IMR-90 (cell line): ENCODE measurements around the gene CUBN.

Source experiments
- POLR2A ChIP-seq: IDR thresholded peaks from 2 replicates; pipeline ENCODE4 v1.6.1; 2012; ENCODE audit warnings: mild to moderate bottlenecking, low read depth, low read length
- SMC3 ChIP-seq: fragments of 150-350 bp; IDR thresholded peaks from 2 replicates; pipeline ENCODE4 v1.6.1; 2016; ENCODE audit warnings: low read depth, mild to moderate bottlenecking, antibody characterized with exemption, low read length, moderate library complexity
- TF ChIP-seq, protein P1 (sequence below): conservative IDR thresholded peaks from 2 replicates; pipeline ENCODE4 v1.5.1; 2012; ENCODE audit warnings: mild to moderate bottlenecking, low read depth, low read length, improper control_type of control experiment
- TF ChIP-seq, protein P2 (sequence below): fragments of 150-350 bp; IDR thresholded peaks from 2 replicates; pipeline ENCODE4 v1.6.1; 2017; ENCODE audit warnings: mild to moderate bottlenecking, antibody characterized with exemption, low read length, low read depth

DNA sequence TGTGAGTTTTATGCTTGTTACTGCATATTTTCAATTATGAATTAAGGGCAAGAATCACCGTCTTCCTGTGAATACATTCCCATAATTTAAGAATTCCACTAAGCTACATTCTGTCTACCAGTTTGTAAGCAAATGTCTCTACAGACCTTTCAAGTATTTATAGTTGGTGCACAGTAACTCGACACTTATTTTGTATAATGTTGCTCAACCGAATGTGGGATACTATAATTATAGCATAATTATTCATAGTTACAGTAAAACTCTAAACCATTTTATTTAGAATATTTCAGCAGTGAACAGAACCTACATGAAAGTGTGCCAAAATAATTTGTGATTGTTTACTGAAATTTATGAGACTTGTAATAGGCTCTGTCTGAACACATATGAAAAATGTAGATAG lies 17.3 kb upstream of the CUBN start:
- TF ChIP-seq, protein P1, sequence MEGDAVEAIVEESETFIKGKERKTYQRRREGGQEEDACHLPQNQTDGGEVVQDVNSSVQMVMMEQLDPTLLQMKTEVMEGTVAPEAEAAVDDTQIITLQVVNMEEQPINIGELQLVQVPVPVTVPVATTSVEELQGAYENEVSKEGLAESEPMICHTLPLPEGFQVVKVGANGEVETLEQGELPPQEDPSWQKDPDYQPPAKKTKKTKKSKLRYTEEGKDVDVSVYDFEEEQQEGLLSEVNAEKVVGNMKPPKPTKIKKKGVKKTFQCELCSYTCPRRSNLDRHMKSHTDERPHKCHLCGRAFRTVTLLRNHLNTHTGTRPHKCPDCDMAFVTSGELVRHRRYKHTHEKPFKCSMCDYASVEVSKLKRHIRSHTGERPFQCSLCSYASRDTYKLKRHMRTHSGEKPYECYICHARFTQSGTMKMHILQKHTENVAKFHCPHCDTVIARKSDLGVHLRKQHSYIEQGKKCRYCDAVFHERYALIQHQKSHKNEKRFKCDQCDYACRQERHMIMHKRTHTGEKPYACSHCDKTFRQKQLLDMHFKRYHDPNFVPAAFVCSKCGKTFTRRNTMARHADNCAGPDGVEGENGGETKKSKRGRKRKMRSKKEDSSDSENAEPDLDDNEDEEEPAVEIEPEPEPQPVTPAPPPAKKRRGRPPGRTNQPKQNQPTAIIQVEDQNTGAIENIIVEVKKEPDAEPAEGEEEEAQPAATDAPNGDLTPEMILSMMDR = no peak
- TF ChIP-seq SMC3 (no peak), POLR2A (no peak)
- TF ChIP-seq, protein P2, sequence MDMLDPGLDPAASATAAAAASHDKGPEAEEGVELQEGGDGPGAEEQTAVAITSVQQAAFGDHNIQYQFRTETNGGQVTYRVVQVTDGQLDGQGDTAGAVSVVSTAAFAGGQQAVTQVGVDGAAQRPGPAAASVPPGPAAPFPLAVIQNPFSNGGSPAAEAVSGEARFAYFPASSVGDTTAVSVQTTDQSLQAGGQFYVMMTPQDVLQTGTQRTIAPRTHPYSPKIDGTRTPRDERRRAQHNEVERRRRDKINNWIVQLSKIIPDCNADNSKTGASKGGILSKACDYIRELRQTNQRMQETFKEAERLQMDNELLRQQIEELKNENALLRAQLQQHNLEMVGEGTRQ = no peak
